ENCODE data around the gene RPUSD1. TPM values are rescaled to one million over a fixed set of nuclear protein-coding genes. Genes with fewer than 3 reads are reported as not detected.
"Not testable (repeated sequence)": the region's sequence is repeated elsewhere in the genome, so short reads cannot be mapped to it uniquely, and the experiment has no call there.

Gene RPUSD1, protein sequence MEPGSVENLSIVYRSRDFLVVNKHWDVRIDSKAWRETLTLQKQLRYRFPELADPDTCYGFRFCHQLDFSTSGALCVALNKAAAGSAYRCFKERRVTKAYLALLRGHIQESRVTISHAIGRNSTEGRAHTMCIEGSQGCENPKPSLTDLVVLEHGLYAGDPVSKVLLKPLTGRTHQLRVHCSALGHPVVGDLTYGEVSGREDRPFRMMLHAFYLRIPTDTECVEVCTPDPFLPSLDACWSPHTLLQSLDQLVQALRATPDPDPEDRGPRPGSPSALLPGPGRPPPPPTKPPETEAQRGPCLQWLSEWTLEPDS
- total RNA-seq = 10 to 100 TPM; 13.4 to 25.8 (median 22.1) TPM

DNA sequence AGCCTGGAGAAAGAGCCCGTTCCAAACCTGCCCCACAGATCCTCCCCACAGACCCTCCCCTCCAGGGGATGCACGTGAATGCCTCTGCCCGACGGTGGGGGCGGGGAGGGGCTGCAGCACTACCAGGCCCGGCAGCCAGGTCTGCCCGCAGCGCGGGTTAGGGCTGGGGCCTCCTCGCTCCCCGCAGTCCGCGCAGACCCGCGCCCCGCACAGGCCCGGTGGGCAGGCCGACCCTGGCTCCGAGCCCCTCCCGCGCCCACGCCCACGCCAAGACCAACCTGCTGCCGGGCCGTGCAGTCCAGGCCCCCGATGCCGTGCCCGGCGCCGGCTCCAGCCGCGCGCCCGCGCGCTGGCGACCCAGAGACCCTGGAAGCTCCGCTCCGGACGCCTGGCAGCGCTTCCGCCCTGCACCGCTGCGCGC, at the start of gene RPUSD1:
Gene RPUSD1, minus strand, starts transcription at position 404 of the 421 bp plus-strand sequence. CDS start 644 bp downstream, outside the sequence.
- ATAC-seq = no peak
- TF ChIP-seq EP300 (IDR thresholded peaks at IDR 0.05) = no peak
- TF ChIP-seq POLR2AphosphoS5 (IDR thresholded peaks at IDR 0.05) = no peak
- TF ChIP-seq, protein P1, sequence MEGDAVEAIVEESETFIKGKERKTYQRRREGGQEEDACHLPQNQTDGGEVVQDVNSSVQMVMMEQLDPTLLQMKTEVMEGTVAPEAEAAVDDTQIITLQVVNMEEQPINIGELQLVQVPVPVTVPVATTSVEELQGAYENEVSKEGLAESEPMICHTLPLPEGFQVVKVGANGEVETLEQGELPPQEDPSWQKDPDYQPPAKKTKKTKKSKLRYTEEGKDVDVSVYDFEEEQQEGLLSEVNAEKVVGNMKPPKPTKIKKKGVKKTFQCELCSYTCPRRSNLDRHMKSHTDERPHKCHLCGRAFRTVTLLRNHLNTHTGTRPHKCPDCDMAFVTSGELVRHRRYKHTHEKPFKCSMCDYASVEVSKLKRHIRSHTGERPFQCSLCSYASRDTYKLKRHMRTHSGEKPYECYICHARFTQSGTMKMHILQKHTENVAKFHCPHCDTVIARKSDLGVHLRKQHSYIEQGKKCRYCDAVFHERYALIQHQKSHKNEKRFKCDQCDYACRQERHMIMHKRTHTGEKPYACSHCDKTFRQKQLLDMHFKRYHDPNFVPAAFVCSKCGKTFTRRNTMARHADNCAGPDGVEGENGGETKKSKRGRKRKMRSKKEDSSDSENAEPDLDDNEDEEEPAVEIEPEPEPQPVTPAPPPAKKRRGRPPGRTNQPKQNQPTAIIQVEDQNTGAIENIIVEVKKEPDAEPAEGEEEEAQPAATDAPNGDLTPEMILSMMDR (IDR thresholded peaks at IDR 0.05) = peak in 2 of 4 experiments; percentile 26 to 35
- peak; percentile 33 to 39 for TF ChIP-seq POLR2A (IDR thresholded peaks at IDR 0.05)
- 0% methylated on average over 9 of the region's 45 CpGs; no CpG with 5 or more reads in 1 of the 2 donors for WGBS, 2 donors (ENCODE audit: low coverage in 1 of 2)

DNA sequence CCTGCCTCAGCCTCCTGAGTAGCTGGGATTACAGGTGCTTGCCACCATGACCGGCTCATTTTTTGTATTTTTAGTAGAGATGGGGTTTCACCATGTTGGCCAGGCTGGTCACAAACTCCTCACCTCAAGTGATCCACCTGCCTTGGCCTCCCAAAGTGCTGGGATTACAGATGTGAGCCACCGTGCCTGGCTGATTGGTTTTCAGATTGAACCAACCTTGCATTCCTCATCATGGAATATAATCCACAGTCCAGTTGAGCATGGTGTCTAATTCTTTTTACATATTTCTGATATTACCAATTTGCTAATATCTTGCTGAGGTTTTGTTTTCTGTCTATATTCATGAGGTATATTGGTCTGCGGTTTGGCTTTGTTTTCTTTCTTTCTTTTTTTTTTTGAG, 48.6 kb upstream of the RPUSD1 start:
- H3K4me3 ChIP-seq, H3K36me3 ChIP-seq, H3K27ac ChIP-seq, ATAC-seq, H3K4me1 ChIP-seq: not testable (repeated sequence)
- peaks cover 72% of the 10 kb centered on the region for H3K27me3 ChIP-seq
- H3K9me3 ChIP-seq = peaks cover 0 to 51% (median 0%) of the 10 kb centered on the region in 3 donors
- 97% methylated on average over 3 of the region's 3 CpGs; no CpG with 5 or more reads in 1 of the 2 donors for WGBS, 2 donors (ENCODE audit: low coverage in 1 of 2)

More for the DNA sequence above, at the start of gene RPUSD1:
- peak within 1 kb of the TSS; percentile 80 to 97 for H3K4me3 ChIP-seq
- H3K27ac ChIP-seq = peak within 1 kb of the TSS in 3 of 4 donors; percentile 80 to 82 (median 81)
- H3K36me3 ChIP-seq = peaks cover 0 to 32% of the 10 kb centered on the region in 2 donors
- no peaks in the 10 kb centered on the region for H3K9me3 ChIP-seq
- H3K4me1 ChIP-seq = peaks cover 0 to 44% (median 23%) of the 10 kb centered on the region in 3 donors
- H3K27me3 ChIP-seq = peaks cover 9% of the 10 kb centered on the region

DNA sequence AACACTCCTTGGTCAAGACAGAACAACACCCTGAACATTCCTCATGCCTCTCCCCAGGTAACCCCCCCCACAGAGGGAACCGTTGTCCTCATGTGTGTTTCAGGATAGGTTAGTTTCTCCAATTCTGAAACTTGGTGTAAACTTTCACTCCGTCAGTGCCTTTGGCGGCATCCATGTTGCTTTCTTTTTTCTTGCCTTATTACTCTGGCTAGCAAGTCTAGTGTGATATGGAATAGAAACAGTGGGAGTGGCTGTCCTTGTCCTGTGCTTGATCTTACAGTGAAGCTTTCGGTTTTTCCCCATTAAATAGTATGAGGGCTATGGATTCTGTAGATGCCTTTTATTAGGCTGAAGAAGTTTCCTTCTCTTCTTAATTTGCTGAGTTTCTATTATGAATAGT, 48.0 kb upstream of the RPUSD1 start:
- Histone ChIP-seq H3K4me1 (no peaks in the 10 kb centered on the region), H3K9me3 (peaks cover 0 to 51% (median 0%) of the 10 kb centered on the region in 3 donors), H3K36me3 (no peaks in the 10 kb centered on the region), H3K27me3 (peaks cover 72% of the 10 kb centered on the region), H3K4me3 (no peak overlapping the region), H3K27ac (no peak overlapping the region)
- TF ChIP-seq POLR2A (IDR thresholded peaks at IDR 0.05) (no peak), EP300 (IDR thresholded peaks at IDR 0.05) (no peak), POLR2AphosphoS5 (IDR thresholded peaks at IDR 0.05) (no peak)
- TF ChIP-seq, protein P1 (IDR thresholded peaks at IDR 0.05) = no peak
- WGBS, 2 donors (ENCODE audit: low coverage in 1 of 2) = 86 to 90% methylated on average over 3 to 4 of the region's 4 CpGs
- no peak for ATAC-seq

DNA sequence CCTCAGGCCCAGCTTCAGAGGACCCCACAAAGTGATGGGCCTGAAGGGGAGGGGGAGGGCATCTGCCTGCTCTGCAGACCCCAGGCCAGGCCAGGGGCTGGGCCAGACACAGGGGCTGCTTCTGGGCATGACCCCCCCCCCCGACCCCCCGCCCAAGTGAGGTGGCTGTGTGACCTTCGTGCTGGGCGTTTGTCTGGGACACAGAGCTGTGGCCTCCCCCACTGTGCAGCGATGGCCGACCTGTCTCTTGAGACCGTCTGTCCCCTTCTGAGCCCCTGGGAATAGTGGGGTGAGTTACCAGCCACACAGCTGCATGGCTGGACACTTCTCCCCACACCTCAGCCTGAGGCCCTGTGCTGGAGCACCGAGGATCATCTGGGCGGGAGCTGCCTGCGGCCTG, 47.2 kb upstream of the RPUSD1 start:
- no CpG with 5 or more reads among the region's 10 CpGs for WGBS, 2 donors (ENCODE audit: low coverage in 1 of 2)
- Histone ChIP-seq H3K27ac (no peak overlapping the region), H3K9me3 (peaks cover 0 to 51% (median 0%) of the 10 kb centered on the region in 3 donors), H3K4me3 (no peak overlapping the region), H3K27me3 (peaks cover 70% of the 10 kb centered on the region), H3K36me3 (no peaks in the 10 kb centered on the region), H3K4me1 (no peaks in the 10 kb centered on the region)
- ATAC-seq = no peak
- TF ChIP-seq POLR2A (IDR thresholded peaks at IDR 0.05) (no peak), POLR2AphosphoS5 (IDR thresholded peaks at IDR 0.05) (no peak), EP300 (IDR thresholded peaks at IDR 0.05) (no peak)
- TF ChIP-seq, protein P1 (IDR thresholded peaks at IDR 0.05) = no peak

DNA sequence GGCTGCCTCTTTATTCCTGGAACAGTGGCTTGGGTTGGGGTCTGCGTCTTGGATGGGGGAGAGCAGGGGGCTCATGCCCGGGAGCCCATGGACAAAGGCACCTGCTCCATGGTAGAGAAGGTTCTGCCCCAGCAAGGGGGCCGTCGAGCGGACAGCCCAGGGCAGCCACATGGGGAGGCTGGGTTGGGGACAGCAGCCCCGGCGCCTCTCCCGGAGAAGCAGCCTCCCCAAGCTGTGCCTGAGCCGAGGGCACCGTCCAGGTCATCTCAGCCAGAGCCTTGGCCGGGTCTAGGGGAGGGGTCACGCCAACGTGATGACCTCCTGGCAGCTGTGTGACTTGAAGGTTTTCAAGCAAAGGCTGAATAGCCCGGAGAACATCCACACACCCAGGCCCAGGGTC, 45.2 kb upstream of the RPUSD1 start:
- Histone ChIP-seq H3K4me3 (no peak overlapping the region), H3K4me1 (no peaks in the 10 kb centered on the region), H3K9me3 (peaks cover 0 to 51% (median 0%) of the 10 kb centered on the region in 3 donors), H3K36me3 (no peaks in the 10 kb centered on the region), H3K27me3 (peaks cover 60% of the 10 kb centered on the region), H3K27ac (no peak overlapping the region)
- WGBS, 2 donors (ENCODE audit: low coverage in 1 of 2) = 78 to 100% methylated on average over 1 to 9 of the region's 14 CpGs
- TF ChIP-seq POLR2A (IDR thresholded peaks at IDR 0.05) (no peak), EP300 (IDR thresholded peaks at IDR 0.05) (no peak), POLR2AphosphoS5 (IDR thresholded peaks at IDR 0.05) (no peak)
- TF ChIP-seq, protein P1 (IDR thresholded peaks at IDR 0.05) = no peak
- ATAC-seq = no peak

Data from gastroesophageal sphincter (tissue), 4 donors.